Measurements from ENCODE around the gene TCP10L.
"Not testable (repeated sequence)": the region's sequence is repeated elsewhere in the genome, so short reads cannot be mapped to it uniquely, and the experiment has no call there.

Gene TCP10L

DNA sequence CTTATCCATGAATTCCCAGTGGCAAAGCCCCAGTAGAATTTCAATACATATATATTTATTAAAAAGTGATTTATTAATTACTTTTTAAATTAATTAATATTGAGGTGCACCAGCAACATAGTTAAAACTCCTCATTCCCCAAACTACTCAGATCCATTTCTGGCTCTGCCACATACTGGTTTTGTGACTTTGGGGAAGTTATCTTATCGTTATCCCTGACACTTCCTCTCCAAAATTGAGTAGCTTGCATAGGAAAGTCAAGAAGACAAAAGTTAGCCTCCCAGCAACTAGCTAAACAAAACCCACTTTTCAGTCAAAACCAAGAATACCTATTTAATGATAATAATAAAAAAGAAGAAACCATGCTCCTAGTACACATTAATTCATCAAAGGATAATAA, 35.9 kb downstream of the TCP10L start:
- DNase-seq, result no peak

DNA sequence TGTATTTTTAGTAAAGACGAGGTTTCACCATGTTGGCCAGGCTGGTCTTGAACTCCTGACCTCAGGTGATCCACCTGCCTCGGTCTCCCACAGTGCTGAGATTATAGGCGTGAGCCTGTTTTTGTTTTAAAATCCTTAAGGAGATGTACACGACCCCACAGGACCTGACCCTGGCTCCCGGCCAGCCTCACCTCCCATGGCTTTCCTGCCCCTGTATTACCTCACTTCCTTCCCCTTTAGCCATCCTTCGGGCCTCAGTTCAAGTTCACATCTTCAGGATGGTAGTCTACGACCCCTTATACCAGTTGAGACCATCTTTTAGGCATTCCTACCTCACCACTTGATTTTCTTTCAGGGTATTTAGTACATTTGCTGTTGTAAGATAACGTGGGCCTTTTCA, 36.3 kb downstream of the TCP10L start:
- DNase-seq, result no peak

DNA sequence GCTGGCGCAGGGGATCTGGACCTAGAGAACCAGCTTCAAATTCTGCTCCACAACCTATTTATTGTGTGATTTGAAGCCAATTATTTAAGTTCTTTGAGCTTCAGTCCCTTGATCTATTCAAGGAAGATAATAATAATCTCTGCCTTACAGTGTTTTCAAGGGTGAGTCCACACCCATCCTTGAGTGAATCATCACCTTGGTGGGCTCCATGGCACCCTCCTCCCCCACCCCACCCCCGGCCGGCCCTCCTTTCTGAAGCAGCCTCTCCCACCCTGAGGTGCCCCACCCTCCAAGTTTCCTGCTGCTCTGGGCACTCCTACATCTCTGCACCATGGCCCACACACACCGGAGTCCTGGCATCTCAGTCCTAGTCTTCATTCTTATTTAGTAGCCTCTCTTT, 38.3 kb downstream of the TCP10L start:
- no peak for DNase-seq

DNA sequence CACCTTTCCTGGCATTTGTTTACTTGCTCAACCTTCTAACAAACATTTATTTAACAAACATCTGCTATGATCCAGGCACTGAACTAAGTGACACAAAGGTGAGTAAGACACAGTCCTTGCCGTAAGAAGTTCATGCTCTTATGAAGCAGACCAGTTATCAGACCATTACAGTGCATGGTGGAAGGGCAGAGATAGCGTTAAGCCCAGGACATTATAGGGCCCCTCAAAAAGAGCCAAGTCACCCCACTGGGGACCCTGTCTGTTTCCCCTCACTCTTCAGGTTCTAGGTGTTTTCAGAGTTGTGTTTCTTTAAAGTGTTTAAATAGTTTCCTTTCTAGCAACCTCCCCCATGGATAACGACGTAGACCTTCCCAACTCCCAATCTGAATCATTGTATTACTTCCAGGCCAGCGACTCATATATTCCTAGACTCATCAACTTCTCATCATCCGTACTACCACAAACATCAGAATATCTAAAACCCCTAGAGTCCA, 39.3 kb downstream of the TCP10L start:
- DNase-seq, result no peak

DNA sequence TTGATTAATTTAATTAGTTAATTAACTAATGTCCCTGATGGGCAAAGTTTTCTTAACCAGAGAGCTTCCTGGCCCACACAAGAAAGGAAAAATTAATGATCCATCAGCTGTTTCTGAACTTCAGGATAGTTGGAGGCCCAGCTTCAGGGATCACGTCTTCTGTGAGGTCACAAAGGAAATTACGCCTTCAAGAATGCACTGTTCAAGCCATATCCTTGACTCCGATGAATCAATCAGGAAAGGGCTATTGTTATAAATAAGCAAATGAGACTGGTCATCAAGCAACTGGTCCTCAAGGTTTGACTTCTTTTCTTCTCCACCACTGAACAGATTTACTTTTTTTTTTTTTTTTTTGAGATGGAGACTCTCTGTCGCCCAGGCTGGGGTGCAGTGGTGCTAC, 40.6 kb downstream of the TCP10L start:
- DNase-seq, result no peak

DNA sequence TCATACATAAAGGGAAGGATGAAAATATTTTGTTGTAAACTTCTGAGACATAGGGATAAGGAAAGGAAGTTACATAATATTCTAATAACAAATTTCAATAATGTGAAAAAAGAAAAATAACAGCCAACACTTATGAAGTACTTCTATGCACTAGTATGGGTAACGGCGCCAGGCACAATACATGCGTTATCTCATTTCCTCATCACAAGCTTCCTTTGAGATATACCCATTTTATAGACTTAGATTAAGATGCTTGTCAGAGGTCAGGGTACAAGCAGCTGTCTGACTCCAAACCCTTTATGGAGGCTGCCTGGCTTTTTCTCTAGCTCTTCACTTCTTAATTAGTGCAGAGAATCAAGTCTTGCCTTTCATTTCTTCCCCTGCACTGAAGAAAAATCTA, 41.3 kb downstream of the TCP10L start:
- DNase-seq, result no peak

DNA sequence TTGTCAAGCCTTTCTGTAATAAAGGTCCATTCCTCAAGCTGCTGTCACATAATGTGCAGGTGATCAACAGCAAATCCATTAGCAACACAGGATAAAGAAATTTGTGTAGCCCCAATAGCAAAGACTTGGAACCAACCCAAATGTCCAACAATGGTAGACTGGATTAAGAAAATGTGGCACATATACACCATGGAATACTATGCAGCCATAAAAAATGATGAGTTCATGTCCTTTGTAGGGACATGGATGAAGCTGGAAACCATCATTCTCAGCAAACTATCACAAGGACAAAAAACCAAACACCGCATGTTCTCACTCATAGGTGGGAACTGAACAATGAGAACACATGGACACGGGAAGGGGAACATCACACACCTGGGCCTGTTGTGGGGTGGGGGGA, 42.3 kb downstream of the TCP10L start:
- not testable (repeated sequence) for DNase-seq

DNA sequence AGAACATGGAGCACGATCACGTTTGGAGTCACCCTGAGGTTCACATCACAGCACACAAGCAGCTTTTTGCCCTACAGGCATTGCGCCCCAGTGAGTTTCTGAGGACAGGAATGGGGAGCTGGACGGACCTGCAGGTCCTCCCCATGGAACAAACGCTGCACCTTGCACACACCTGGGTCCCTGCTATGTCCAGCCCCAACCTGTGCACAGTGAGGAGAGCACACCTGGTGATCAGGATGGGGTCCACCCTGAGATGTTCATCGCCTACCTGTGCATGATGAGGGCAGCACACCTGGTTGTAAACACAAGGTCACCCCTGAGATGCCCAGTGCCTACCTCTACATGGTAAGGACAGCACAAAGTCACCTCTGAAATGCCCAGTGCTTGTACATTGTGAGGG, 45.9 kb downstream of the TCP10L start:
- no peak for DNase-seq

DNA sequence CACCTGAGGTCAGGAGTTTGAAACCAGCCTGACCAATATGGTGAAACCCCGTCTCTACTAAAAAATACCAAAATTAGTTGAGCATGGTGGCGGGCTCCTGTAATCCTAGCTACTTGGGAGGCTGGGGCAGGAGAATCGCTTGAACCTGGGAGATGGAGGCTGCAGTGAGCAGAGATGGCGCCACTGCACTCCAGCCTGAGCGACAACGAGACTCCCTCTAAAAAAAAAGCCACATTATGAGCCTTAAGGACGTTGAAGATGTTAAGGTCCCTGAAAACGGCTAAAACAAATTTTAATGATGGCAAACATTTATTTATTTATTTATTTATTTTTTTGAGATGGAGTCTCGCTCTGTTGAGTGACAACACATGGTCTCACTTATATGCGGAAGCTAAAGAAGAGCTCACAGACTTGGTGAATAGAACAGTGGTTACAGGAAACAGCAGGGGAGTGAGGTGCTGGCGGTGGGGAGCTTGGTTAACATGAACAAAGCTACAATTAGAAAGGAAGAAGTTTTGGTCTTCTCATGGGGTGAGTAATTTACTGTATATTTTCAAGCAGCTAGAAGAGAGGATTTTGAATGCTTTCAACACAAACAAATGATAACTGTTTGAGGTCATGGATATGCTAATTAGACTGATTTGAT, 47.1 kb downstream of the TCP10L start:
- no peak for DNase-seq

DNA sequence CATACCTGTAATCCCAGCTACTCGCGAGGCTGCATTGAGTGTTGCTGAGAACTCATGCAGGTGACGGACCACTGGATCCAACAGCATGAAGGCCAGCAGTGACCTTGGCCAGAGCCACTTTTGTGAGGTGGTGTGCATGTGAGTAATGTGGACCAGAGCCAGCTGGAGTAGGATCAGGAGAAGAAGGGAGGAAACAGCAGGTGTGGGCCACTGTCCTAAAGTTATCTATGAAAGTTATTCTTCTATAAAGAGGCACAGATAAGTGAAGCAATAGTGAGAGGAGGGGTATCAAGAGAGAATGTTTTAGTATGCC, 47.8 kb downstream of the TCP10L start:
- no peak for DNase-seq

DNA sequence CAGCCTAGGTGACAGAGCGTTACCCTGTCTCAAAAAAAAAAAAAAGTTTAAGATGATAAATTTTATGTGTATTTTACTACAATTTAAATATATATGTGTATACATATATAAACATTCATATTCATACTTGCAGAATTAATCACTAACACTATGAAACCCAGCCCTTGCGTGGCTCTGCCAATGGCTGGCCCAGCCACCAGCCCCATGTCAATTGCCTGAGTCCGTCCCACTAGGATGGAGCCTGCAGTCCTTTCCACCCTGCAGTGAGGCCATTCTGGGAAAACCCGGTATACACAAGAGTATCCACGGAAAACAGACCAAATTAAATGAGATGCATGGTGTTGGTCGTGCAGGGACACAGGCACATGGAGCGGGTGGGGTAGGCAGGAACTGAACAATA, 49.7 kb downstream of the TCP10L start:
- DNase-seq, result no peak

DNA sequence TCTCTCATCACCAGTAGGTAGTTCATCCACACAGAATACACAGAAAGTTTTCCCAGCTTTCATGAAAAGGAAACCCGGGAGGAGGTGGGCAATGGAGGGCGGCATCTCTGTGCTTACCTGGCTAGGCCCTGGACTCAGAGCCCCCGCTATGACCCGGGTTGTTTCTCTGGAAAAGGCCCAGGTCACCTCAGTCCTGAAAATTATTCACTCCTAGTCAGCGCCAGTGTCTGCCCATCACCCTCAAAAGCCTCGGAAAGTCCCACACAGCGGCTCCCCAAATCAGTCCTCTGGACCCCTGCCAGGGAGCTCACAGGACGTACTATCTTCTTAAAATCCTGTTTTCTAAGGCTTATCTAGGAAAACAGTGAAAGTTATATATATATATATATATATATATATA, 51.2 kb downstream of the TCP10L start:
- no peak for DNase-seq

DNA sequence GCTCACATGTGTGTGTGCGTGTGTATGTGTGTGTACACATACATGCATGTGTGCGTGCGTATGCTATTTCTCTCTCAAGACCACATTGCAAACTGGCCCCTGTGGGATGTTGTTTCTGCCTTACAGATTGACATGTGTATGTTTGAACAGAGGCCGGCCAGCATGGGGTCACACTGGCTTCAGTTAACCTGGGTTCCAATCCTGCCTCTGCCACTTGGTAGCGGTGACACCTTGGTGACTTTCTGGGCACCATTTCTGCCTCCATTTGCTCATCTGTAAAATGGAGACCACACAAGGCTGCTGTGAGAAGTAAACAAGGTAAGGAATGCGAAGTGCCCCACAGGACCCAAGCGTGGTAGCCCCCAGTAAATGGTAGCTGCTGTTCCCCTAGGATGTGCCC, 51.7 kb downstream of the TCP10L start:
- no peak for DNase-seq

DNA sequence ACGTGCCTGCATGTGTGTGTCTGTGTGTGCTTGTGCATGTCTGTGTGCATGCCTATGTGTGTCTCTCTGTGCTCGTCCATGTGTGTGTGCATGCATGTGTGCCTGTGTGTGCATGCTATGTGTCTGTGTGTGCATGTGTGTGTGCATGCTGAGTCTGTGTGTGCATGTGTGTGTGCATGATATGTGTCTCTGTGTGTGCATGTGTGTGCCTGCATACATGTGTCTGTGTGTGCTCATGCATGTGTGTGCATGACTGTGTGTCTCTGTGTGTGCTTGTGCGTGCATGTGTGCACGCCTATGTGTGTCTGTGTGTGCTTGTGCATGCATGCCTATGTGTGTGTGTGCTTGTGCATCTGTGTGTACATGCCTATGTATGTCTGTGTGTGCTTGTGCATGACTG, 52.3 kb downstream of the TCP10L start:
- no peak for DNase-seq

DNA sequence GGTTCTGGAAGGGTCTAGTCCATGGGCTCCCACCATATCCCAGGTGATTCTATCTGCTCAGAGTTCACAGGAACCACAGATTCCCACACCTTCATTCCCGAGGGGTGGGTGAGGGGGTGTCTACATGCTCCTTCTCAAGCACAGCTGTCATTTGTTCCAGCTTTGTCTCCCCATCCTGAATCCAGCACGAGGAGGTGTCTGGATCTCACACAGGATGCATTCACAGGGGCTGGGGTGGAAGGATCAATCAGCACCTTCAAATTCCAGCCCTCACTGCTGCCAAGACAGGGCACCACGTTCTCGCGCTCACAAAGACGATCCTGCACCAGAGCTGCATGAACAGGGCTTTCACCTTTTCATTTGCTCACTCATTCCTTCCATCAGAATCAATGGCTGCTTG, 52.7 kb downstream of the TCP10L start:
- DNase-seq, result no peak

DNA sequence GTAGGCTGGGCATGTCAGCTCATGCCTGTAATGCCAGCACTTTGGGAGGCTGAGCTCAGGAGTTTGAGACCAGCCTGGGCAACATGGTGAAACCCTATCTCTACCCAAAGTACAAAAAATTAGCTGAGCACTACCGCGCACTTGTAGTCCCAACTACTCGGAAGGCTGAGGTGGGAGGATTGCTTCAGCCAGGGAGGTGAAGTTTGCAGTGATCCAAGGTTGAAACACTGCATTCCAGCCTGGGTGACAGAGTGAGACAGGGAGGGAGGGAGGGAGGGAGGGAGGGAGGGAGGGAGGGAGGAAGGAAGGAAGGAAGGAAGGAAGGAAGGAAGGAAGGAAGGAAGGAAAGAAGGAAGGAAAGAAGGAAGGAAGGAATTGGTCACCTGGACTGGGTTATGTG, 53.8 kb downstream of the TCP10L start:
- not testable (repeated sequence) for DNase-seq

DNA sequence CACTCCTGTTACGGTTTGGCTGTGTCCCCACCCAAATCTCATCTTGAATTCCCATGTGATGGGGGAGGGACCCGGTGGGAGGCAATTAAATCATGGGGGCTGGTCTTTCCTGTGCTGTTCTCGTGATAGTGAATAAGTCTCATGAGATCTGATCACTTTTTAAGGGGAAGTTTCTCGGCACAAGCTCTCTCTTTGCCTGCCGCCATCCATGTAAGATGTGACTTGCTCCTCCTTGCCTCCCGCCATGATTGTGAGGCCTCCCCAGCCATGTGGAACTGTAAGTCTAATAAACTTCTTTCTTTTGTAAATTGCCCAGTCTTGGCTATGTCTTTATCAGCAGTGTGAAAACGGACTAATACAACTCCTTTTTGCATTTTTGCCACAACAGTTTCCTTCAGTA, 54.5 kb downstream of the TCP10L start:
- DNase-seq, result not testable (repeated sequence)

DNA sequence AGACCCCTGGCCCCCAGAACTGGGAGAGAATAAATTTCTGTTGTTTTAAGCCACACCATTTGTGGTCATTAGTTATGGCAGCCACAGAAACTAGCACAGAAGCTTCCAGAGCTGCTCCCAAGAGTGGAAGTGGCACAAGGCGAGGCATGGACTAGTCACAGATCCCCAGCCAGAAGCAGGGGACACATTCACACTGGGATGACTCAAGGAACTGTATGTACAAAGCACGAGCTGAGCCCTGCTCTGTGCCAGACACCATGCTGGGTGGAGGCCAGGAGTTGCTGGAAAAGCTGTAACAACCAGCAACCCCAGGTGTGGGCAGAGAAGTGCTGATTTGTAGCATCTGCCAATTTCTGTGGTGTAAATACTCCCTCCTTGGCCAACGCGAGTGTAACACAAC, 55.6 kb downstream of the TCP10L start:
- no peak for DNase-seq

DNA sequence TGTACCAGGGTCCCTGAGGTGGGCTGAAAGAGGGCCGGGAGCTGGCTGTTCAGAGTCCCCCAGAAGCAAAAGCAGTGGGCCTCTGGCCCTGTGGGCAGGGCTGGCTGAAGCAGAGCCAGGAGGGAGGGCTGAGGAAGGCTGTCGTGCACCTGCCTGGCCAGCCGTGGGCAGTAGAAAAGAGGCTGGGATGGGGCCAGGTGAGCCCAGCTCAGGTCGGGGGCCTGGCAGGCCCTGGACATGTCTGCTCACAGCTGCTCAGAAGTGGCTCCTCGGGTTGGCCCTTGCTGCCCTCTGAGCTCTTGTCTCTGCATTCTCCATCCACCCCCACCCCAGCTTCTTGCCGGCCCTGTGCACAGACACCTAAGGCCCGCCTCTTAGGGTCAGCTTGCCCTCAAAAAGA, 60.0 kb downstream of the TCP10L start:
- no peak for DNase-seq

DNA sequence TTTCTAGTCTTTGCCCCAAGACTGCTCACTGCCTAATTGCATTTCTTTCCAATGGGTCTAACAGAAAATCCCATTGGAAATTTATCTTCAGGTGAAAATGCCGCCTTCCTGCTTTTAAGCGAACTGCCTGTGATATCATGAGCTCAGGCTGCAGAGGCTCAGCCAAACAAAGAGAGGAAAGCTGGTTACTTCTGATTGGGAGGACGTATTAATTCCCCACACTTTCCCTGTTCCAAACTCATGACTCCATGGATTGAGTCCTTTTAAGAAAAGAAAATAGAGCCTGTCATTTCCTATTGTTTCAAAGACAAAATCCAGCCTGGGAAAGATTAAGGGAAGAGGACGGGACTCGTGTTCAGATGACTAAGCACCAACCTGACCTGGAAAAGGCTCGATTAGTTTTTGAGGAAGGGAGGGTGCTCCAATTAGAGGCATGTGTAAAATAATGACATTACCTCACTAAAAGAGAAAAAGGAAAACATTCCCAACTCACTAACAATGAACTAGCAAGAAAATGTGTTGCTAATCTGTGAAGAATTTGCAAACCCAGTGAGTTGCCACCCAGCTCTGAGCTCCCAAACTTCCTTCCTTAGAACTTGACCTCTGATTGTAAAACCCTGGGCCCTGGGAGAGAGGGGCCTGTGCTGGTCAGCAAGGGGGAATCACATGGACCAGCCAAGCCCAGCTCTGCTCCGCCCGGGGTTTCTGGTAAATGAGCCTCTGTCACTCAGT, 61.2 kb downstream of the TCP10L start:
- no peak for DNase-seq

Measured in NCI-H345 (cell line).